Hepatocyte (in vitro differentiated cells): ENCODE results near the gene VAV2. TPM values are rescaled to one million over a fixed set of nuclear protein-coding genes. Genes with fewer than 3 reads are reported as not detected.

Source experiments
- DNase-seq: peaks from one replicate; pipeline ENCODE4 v3.0.0-alpha.2; 2016; ENCODE audit warnings: low spot score
- H2AFZ ChIP-seq: fragments of 200-600 bp; sonication (generic); 2 replicates; pipeline ENCODE4 v1.6.0; 2016; ENCODE audit warnings: antibody characterized with exemption, mild to moderate bottlenecking
- H3K27ac ChIP-seq: fragments of 200-600 bp; sonication (generic); 2 replicates; pipeline ENCODE4 v1.5.1; 2016; ENCODE audit warnings: mild to moderate bottlenecking
- H3K27me3 ChIP-seq: fragments of 200-600 bp; sonication (generic); 2 replicates; pipeline ENCODE4 v1.6.1; 2016
- H3K36me3 ChIP-seq: fragments of 200-600 bp; sonication (generic); replicated peaks from 2 replicates; pipeline ENCODE4 v1.5.1; 2016; ENCODE audit warnings: low read depth; ENCODE audit not compliant: insufficient read depth
- H3K4me1 ChIP-seq: fragments of 200-600 bp; sonication (generic); 2 replicates; pipeline ENCODE4 v1.5.1; 2016; ENCODE audit warnings: mild to moderate bottlenecking, moderate library complexity; ENCODE audit not compliant: insufficient read depth
- H3K4me2 ChIP-seq: fragments of 200-600 bp; sonication (generic); 2 replicates; pipeline ENCODE4 v1.6.0; 2016
- H3K4me3 ChIP-seq: fragments of 200-600 bp; sonication (generic); 2 replicates; pipeline ENCODE4 v1.5.1; 2016; ENCODE audit warnings: mild to moderate bottlenecking
- H3K79me2 ChIP-seq: fragments of 200-600 bp; sonication (generic); 2 replicates; pipeline ENCODE4 v1.6.0; 2017; ENCODE audit warnings: mild to moderate bottlenecking
- H3K9me2 ChIP-seq: fragments of 200-600 bp; sonication (generic); replicated peaks from 2 replicates; pipeline ENCODE4 v1.6.0; 2017; ENCODE audit warnings: mild to moderate bottlenecking; ENCODE audit not compliant: insufficient read depth
- H3K9me3 ChIP-seq: fragments of 200-600 bp; sonication (generic); 2 replicates; pipeline ENCODE4 v1.5.1; 2016; ENCODE audit warnings: low read depth, mild to moderate bottlenecking
- H4K20me1 ChIP-seq: fragments of 200-600 bp; sonication (generic); 2 replicates; pipeline ENCODE4 v1.6.0; 2016; ENCODE audit warnings: mild to moderate bottlenecking; ENCODE audit not compliant: insufficient read depth, poor library complexity, severe bottlenecking
- EZH2 ChIP-seq: fragments of 200-600 bp; sonication (generic); IDR thresholded peaks from 2 replicates; pipeline ENCODE4 v1.6.1; 2016; ENCODE audit warnings: antibody characterized with exemption, mild to moderate bottlenecking, borderline replicate concordance
- EZH2phosphoT487 ChIP-seq: fragments of 200-600 bp; sonication (generic); IDR thresholded peaks from one replicate; pipeline ENCODE4 v1.6.1; 2018; ENCODE audit warnings: antibody characterized with exemption, mild to moderate bottlenecking, low read depth, moderate library complexity; ENCODE audit not compliant: unreplicated experiment, severe bottlenecking
- WGBS: methylation state at CpG from one replicate; pipeline ENCODE4 v1.1.6; 2016; ENCODE audit warnings: low lambda C conversion rate; ENCODE audit errors: missing lambda C conversion rate; 5-methylcytosine and 5-hydroxymethylcytosine counted together
- polyA plus RNA-seq: library from polyadenylated mRNA; unstranded; fragments of >200 nt; fragmentation: Nextera tagmentation; extraction: Ambion mirVana; gene quantifications from 2 replicates; pipeline ENCODE4 v1.2.1, GENCODE V29; 2016
- total RNA-seq: library from RNA; depleted of rRNA; stranded (reverse); fragments of >200 nt; gene quantifications from 2 replicates; pipeline ENCODE4 v1.2.3, GENCODE V29; 2014
- TF ChIP-seq, protein P1 (sequence below): fragments of 200-600 bp; sonication (generic); IDR thresholded peaks from 2 replicates; pipeline ENCODE4 v1.5.1; 2016; ENCODE audit warnings: antibody characterized with exemption, mild to moderate bottlenecking; ENCODE audit not compliant: poor library complexity

VAV2 gene
- total and polyA plus RNA-seq, 2 experiments from 2014 or later = 24.9 to 27.7 TPM

DNA sequence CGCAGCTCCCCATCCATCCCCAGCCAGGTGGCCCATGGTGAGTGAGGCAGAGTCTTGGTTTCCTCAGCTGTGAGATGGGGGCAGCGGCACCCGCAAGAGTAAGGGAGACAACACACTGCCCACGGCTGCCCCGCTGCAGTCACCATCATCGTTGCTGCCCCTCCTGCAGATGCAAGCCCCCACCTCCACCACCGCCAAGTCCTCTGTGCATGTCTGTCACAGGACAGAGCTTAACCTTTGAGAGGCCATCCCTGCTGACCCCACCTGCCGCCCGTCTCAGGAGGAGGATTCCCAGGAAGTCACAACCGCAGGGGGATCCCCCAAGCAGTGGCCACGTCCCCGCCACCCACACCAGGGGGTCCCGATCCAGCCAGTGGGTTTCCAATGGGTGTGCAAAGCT lies 113.7 kb downstream of the VAV2 start:
- Histone ChIP-seq H3K27me3 (no peaks in the 10 kb centered on the region), H3K4me1 (peaks cover 52% of the 10 kb centered on the region), H3K9me3 (no peaks in the 10 kb centered on the region), H3K36me3 (no peaks in the 10 kb centered on the region), H3K4me2 (no peak overlapping the region), H3K79me2 (peaks cover 93% of the 10 kb centered on the region), H4K20me1 (peaks cover 23% of the 10 kb centered on the region), H3K4me3 (no peak overlapping the region), H2AFZ (no peak overlapping the region), H3K9me2 (no peaks in the 10 kb centered on the region), H3K27ac (no peak overlapping the region)
- 98% methylated on average over 10 of the region's 13 CpGs for WGBS
- no peak for DNase-seq
- no peak for TF ChIP-seq EZH2
- TF ChIP-seq, protein P1, sequence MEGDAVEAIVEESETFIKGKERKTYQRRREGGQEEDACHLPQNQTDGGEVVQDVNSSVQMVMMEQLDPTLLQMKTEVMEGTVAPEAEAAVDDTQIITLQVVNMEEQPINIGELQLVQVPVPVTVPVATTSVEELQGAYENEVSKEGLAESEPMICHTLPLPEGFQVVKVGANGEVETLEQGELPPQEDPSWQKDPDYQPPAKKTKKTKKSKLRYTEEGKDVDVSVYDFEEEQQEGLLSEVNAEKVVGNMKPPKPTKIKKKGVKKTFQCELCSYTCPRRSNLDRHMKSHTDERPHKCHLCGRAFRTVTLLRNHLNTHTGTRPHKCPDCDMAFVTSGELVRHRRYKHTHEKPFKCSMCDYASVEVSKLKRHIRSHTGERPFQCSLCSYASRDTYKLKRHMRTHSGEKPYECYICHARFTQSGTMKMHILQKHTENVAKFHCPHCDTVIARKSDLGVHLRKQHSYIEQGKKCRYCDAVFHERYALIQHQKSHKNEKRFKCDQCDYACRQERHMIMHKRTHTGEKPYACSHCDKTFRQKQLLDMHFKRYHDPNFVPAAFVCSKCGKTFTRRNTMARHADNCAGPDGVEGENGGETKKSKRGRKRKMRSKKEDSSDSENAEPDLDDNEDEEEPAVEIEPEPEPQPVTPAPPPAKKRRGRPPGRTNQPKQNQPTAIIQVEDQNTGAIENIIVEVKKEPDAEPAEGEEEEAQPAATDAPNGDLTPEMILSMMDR = no peak
- no peak for TF ChIP-seq EZH2phosphoT487

DNA sequence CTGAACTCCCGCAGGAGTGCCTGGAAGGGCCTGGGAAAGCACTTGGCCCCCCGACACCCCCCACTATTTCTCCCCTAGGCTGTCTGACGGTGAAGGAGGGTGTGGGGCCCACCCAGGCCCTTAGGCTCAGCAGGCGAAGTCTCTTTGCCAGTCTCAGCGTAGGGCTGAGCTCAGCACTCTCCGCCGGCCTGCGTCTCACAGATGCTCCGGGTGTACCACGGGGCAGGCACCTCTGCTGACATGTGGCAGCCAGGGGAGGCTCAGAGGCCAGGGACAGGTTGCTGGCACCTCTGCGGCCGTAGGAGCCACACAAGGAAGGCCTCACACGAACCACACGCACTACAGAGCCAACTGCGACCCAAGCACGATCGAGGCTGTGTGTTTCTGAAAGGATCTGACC lies 114.2 kb downstream of the VAV2 start:
- no peaks in the 10 kb centered on the region for H3K27me3 ChIP-seq
- 92% methylated on average over 16 of the region's 17 CpGs for WGBS
- H3K4me1 ChIP-seq = peaks cover 57% of the 10 kb centered on the region
- H3K4me3 ChIP-seq = no peak overlapping the region
- no peak overlapping the region for H3K4me2 ChIP-seq
- no peak overlapping the region for H3K27ac ChIP-seq
- no peaks in the 10 kb centered on the region for H3K36me3 ChIP-seq
- no peaks in the 10 kb centered on the region for H3K9me2 ChIP-seq
- H4K20me1 ChIP-seq = peaks cover 26% of the 10 kb centered on the region
- peaks cover 93% of the 10 kb centered on the region for H3K79me2 ChIP-seq
- H2AFZ ChIP-seq = no peak overlapping the region
- no peaks in the 10 kb centered on the region for H3K9me3 ChIP-seq
- no peak for TF ChIP-seq EZH2
- DNase-seq = no peak

DNA sequence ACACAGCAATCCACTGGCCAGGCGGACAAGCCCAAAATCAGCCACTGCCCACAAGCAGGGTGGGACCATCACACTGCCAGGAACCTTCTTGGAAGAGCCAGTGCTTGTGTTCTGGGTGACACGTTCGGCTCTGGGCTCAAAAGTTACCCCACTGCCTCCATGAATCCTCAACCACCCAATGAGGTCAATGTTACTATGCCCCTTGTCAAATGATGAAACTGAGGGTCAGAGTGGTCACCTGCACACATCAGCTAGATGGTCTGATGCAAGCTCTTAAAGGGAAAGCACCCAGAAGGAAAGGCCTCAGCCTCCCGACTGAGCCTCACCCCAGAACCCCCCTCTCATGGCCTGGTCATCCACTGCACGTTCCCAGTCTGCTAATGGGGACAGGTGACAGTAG lies 114.8 kb downstream of the VAV2 start:
- Histone ChIP-seq H4K20me1 (peaks cover 26% of the 10 kb centered on the region), H3K79me2 (peaks cover 91% of the 10 kb centered on the region), H3K4me3 (no peak overlapping the region), H3K27ac (no peak overlapping the region), H3K9me3 (no peaks in the 10 kb centered on the region), H3K4me2 (no peak overlapping the region), H3K9me2 (no peaks in the 10 kb centered on the region), H2AFZ (no peak overlapping the region), H3K36me3 (no peaks in the 10 kb centered on the region), H3K27me3 (no peaks in the 10 kb centered on the region), H3K4me1 (peaks cover 57% of the 10 kb centered on the region)
- TF ChIP-seq EZH2phosphoT487 = no peak
- TF ChIP-seq, protein P1 = no peak
- WGBS = 85% methylated on average over 5 of the region's 5 CpGs
- no peak for DNase-seq

DNA sequence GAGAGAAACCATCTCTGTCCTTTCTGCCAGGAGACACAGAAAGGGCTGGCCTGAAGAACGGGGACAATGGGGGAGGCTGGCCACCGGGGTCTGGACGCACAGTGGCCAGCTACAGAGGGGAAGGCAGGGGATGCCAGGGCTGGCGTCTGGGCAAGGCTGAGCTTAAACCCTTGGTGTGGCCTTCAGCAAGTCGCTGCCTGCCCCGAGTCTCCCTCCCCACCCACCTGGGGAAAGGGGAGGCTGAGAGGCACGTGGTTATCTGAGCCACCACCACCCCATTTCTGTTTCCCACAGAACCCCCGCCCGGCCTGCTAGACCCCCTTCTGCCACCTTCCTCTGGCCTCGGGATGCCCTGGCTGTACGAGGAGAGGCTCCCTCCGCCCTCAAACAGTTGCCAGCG lies 115.3 kb downstream of the VAV2 start:
- WGBS = 93% methylated on average over 8 of the region's 13 CpGs
- Histone ChIP-seq H3K9me2 (no peaks in the 10 kb centered on the region), H3K27ac (no peak overlapping the region), H2AFZ (no peak overlapping the region), H4K20me1 (peaks cover 26% of the 10 kb centered on the region), H3K9me3 (no peaks in the 10 kb centered on the region), H3K79me2 (peaks cover 92% of the 10 kb centered on the region), H3K4me2 (no peak overlapping the region), H3K27me3 (no peaks in the 10 kb centered on the region), H3K36me3 (no peaks in the 10 kb centered on the region), H3K4me3 (no peak overlapping the region), H3K4me1 (peaks cover 52% of the 10 kb centered on the region)
- TF ChIP-seq EZH2phosphoT487 = no peak
- TF ChIP-seq, protein P1 = no peak
- no peak for TF ChIP-seq EZH2
- DNase-seq = no peak
